ENCODE results near the gene RC3H1. TPM values are rescaled to one million over a fixed set of nuclear protein-coding genes. Genes with fewer than 3 reads are reported as not detected.
"Not testable (repeated sequence)": the region's sequence is repeated elsewhere in the genome, so short reads cannot be mapped to it uniquely, and the experiment has no call there.

The RC3H1 gene
- total RNA-seq, 1 donor from 2014 or later = 32.8 TPM

DNA sequence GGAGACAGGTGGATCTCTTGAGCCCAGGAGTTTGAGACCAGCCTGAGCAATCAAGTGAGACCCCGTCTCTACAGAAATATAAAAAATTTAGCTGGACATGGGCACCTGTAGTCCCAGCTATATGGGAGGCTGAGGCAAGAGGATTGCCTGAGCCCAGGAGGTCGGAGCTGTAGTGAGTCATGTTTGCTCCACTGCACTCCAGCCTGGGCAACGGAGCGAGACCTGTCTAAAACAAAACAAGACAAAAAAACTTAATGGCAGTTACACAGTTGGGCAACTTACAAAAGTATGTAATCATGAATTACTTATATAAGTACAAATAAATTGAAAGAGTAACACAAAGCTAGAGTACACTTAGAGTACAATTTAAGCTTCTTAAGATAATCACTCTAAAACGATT lies 25.2 kb downstream of the RC3H1 start:
- H2AFZ ChIP-seq (replicated peaks) = no peak overlapping the region
- DNase-seq (ENCODE audit: low spot score) = no peak
- H3K79me2 ChIP-seq (ENCODE audit: low read depth) = peaks cover 100% of the 10 kb centered on the region
- H3K36me3 ChIP-seq = peaks cover 3% of the 10 kb centered on the region
- Mint-ChIP-seq H3K27me3 (ENCODE audit: insufficient read depth, low read depth) (no peaks in the 10 kb centered on the region), H3K36me3 (peaks cover 11% of the 10 kb centered on the region), H3K27ac (no peak overlapping the region), H3K4me3 (no peak overlapping the region), H3K9me3 (no peaks in the 10 kb centered on the region), H3K4me1 (peaks cover 11% of the 10 kb centered on the region)
- H3K4me1 ChIP-seq = peaks cover 4% of the 10 kb centered on the region
- no peak overlapping the region for H3K4me3 ChIP-seq
- TF ChIP-seq EZH2 (IDR thresholded peaks at IDR 0.05) = no peak
- TF ChIP-seq, protein P1, sequence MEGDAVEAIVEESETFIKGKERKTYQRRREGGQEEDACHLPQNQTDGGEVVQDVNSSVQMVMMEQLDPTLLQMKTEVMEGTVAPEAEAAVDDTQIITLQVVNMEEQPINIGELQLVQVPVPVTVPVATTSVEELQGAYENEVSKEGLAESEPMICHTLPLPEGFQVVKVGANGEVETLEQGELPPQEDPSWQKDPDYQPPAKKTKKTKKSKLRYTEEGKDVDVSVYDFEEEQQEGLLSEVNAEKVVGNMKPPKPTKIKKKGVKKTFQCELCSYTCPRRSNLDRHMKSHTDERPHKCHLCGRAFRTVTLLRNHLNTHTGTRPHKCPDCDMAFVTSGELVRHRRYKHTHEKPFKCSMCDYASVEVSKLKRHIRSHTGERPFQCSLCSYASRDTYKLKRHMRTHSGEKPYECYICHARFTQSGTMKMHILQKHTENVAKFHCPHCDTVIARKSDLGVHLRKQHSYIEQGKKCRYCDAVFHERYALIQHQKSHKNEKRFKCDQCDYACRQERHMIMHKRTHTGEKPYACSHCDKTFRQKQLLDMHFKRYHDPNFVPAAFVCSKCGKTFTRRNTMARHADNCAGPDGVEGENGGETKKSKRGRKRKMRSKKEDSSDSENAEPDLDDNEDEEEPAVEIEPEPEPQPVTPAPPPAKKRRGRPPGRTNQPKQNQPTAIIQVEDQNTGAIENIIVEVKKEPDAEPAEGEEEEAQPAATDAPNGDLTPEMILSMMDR (IDR thresholded peaks at IDR 0.05) = no peak
- no peak for TF ChIP-seq EZH2phosphoT487 (IDR thresholded peaks at IDR 0.05)
- no peak overlapping the region for H3K27ac ChIP-seq
- H3K4me2 ChIP-seq = no peak overlapping the region
- H3F3A ChIP-seq (ENCODE audit: low read depth) = no peaks in the 10 kb centered on the region
- no peak overlapping the region for H3K9ac ChIP-seq
- no peaks in the 10 kb centered on the region for H3K27me3 ChIP-seq
- H4K20me1 ChIP-seq (ENCODE audit: low read depth) = peaks cover 73% of the 10 kb centered on the region
- no peaks in the 10 kb centered on the region for H3K9me3 ChIP-seq (ENCODE audit: low read depth)

DNA sequence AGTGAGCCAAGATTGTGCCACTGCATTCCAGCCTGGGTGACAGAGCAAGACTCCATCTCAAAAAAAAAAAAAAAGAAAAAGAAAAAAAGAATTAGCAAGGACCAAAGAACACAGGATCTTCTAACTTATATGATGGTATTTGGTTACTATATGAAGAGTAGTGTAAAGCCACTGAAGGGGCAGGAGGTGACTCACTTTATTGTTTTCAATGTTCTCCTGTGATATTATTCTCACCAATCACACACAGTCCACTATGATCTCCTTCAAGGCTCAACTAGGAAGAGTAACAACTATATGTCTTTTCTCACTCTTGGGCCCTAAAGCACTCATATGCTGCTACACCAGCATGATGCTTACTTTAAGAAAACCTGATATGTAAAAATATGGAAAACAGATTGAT lies 26.7 kb downstream of the RC3H1 start:
- Histone ChIP-seq H3K9me3 (ENCODE audit: low read depth) (no peaks in the 10 kb centered on the region), H3K4me1 (peaks cover 4% of the 10 kb centered on the region), H3K4me3 (no peak overlapping the region), H3K9ac (no peak overlapping the region), H3K4me2 (no peak overlapping the region), H3K79me2 (ENCODE audit: low read depth) (peaks cover 86% of the 10 kb centered on the region), H3K27ac (no peak overlapping the region), H3K27me3 (no peaks in the 10 kb centered on the region), H2AFZ (replicated peaks) (no peak overlapping the region), H4K20me1 (ENCODE audit: low read depth) (peaks cover 58% of the 10 kb centered on the region), H3F3A (ENCODE audit: low read depth) (no peaks in the 10 kb centered on the region), H3K36me3 (peaks cover 11% of the 10 kb centered on the region)
- TF ChIP-seq EZH2phosphoT487 (IDR thresholded peaks at IDR 0.05) = no peak
- no peak for TF ChIP-seq EZH2 (IDR thresholded peaks at IDR 0.05)
- TF ChIP-seq, protein P1 (IDR thresholded peaks at IDR 0.05) = no peak
- DNase-seq (ENCODE audit: low spot score) = no peak
- Mint-ChIP-seq H3K27ac (no peak overlapping the region), H3K27me3 (ENCODE audit: insufficient read depth, low read depth) (no peaks in the 10 kb centered on the region), H3K9me3 (no peaks in the 10 kb centered on the region), H3K4me1 (peaks cover 2% of the 10 kb centered on the region), H3K36me3 (peaks cover 18% of the 10 kb centered on the region), H3K4me3 (no peak overlapping the region)

DNA sequence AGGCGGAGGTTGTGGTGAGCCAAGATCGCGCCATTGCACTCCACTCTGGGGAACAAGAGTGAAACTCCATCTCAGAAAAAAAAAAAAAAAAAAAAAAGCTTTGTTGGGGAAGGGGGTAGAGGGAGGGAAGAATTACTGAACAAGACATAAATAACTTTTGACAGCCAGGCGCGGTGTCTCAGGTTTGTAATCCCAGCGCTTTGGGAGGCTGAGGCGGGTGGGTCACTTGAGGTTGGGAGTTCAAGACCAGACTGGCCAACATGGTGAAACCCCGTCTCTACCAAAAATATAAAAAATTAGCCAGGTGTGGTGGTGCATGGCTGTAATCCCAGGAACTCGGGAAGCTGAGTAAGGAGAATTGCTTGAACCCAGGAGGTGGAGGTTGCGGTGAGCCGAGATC lies 28.2 kb downstream of the RC3H1 start:
- not testable (repeated sequence) for H3K27me3 ChIP-seq; H3K4me2 ChIP-seq; H3K27ac ChIP-seq; H3K4me1 ChIP-seq; H3K4me3 Mint-ChIP-seq; H3K27me3 Mint-ChIP-seq (ENCODE audit: insufficient read depth, low read depth); DNase-seq (ENCODE audit: low spot score); H3K9ac ChIP-seq; H2AFZ ChIP-seq (replicated peaks); H3K27ac Mint-ChIP-seq; H3K9me3 ChIP-seq (ENCODE audit: low read depth); H3K4me1 Mint-ChIP-seq; H3K9me3 Mint-ChIP-seq; H3K4me3 ChIP-seq; H3F3A ChIP-seq (ENCODE audit: low read depth)
- H4K20me1 ChIP-seq (ENCODE audit: low read depth) = peaks cover 43% of the 10 kb centered on the region
- peaks cover 20% of the 10 kb centered on the region for H3K36me3 Mint-ChIP-seq
- H3K36me3 ChIP-seq = peaks cover 12% of the 10 kb centered on the region
- H3K79me2 ChIP-seq (ENCODE audit: low read depth) = peaks cover 70% of the 10 kb centered on the region

DNA sequence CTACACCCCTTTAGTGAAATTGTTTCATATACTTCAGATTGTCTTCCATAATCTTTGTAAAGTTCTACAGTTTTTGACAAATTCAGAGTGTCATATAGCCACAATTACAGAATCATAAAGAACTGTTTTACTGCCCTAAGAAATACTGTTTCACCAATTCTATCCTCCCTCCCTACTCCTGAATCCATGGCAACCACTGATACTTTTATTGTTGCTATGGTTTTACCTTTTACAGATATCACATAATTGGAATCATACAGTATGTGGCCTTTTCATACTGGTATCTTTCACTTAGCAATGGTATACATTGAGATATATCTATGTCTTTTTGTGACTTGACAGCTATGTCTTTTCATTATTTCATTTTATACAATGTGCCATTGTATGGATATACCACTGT lies 34.1 kb downstream of the RC3H1 start:
- Histone ChIP-seq H3K27me3 (no peaks in the 10 kb centered on the region), H3K4me2 (no peak overlapping the region), H4K20me1 (ENCODE audit: low read depth) (peaks cover 11% of the 10 kb centered on the region), H3K27ac (no peak overlapping the region), H2AFZ (replicated peaks) (no peak overlapping the region), H3K4me3 (no peak overlapping the region), H3K4me1 (no peaks in the 10 kb centered on the region), H3K36me3 (peaks cover 40% of the 10 kb centered on the region), H3K79me2 (ENCODE audit: low read depth) (peaks cover 20% of the 10 kb centered on the region), H3F3A (ENCODE audit: low read depth) (no peaks in the 10 kb centered on the region), H3K9me3 (ENCODE audit: low read depth) (no peaks in the 10 kb centered on the region), H3K9ac (no peak overlapping the region)
- H3K27ac Mint-ChIP-seq = no peak overlapping the region
- no peaks in the 10 kb centered on the region for H3K4me1 Mint-ChIP-seq
- peaks cover 36% of the 10 kb centered on the region for H3K36me3 Mint-ChIP-seq
- H3K9me3 Mint-ChIP-seq = no peaks in the 10 kb centered on the region
- H3K27me3 Mint-ChIP-seq (ENCODE audit: insufficient read depth, low read depth) = no peaks in the 10 kb centered on the region
- no peak for DNase-seq (ENCODE audit: low spot score)
- TF ChIP-seq, protein P1 (IDR thresholded peaks at IDR 0.05) = no peak
- no peak for TF ChIP-seq EZH2 (IDR thresholded peaks at IDR 0.05)
- no peak overlapping the region for H3K4me3 Mint-ChIP-seq

Measured in neural progenitor cell (in vitro differentiated cells).